Astrocyte of the hippocampus (primary cell): ENCODE measurements around the gene TP63.

Source experiments
- DNase-seq: peaks from one replicate; pipeline ENCODE4 v3.0.0; 2011; ENCODE audit warnings: low read depth, low spot score

TP63 gene

GRCh38 chr3:189776149-189776824 lies 145.1 kb downstream of the TP63 start:
- DNase-seq, result no peak

- DNase-seq, result no peak
Observed at GRCh38 chr3:189778340-189778950, 147.3 kb downstream of the TP63 start.

- DNase-seq, result no peak
Observed at GRCh38 chr3:189779166-189779565, 148.0 kb downstream of the TP63 start.

DNA sequence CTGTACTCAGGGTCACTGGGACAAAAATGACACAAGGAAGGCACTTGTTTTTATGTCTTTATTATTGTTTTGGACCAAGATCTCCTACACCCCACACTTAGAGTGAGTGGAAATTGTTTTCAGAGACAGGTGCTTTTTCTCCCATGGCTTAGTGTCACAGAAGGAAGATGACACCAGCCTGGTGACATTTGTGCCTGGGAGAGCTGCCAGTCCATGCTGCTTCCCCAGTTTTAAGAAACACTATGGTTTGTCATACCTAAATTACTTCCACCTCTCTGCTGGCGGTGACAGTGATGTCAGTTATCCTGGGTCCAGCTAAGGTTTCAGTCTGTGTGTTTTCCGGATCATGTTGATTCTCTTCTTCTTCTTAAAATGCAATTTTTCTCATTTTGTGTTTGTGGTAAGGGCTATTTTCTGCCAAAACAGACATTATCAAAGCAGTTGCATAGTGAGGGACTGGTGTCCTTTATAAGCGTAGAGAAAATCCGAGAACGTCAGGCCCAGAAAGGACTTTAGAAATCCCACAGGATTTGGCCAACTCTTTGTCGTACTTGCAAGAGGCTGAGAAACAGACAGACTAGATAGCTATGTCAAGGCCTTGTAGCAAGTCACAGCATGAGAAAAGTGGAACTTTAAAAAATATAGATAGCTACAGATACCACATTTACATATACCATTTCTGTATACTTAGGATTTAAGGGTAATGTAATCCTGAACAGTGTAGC lies 149.5 kb downstream of the TP63 start:
- DNase-seq, result no peak

DNA sequence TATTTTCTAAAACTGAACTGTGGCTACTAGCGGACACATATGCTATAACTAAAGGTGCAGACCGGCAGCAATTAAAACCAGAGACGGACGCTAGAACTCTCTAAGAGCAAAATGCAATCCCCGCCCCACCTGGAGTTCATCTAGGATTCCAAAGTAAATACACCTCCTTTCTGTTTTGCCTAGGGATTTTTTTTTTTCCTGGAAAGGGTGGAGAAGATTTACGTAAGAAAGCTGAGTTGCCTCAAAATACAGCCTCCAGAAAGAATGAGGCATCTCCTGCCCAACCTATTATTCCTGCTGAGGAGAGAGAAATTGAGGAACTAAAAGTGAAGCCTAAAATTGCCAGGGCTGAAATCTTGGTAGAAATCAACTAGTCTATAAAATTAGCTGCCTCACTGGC lies 150.2 kb downstream of the TP63 start:
- no peak for DNase-seq

GRCh38 chr3:189786479-189787064 lies 155.4 kb downstream of the TP63 start:
- DNase-seq, result no peak

- DNase-seq, result no peak
Observed at GRCh38 chr3:189787191-189787590, 156.0 kb downstream of the TP63 start.

DNA sequence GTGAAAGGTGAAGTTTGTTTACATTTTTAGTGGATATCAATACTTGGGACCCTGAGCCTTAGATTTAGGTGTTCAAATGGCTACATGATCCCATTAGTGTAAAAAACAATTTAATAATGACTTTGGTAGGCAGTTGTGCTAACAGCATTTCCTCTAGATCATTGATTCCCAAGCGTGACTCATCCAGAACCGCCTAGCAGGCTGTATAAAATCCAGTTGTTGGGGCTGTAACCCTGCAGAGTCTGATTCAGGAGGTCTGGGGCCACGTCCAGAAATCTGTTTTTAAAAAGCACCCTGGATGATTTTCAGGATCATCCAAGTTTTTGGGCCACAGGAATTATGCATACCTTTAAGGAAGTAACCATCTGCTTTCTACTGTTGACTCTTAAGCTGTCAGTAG lies 156.4 kb downstream of the TP63 start:
- peak; percentile 18 for DNase-seq

DNA sequence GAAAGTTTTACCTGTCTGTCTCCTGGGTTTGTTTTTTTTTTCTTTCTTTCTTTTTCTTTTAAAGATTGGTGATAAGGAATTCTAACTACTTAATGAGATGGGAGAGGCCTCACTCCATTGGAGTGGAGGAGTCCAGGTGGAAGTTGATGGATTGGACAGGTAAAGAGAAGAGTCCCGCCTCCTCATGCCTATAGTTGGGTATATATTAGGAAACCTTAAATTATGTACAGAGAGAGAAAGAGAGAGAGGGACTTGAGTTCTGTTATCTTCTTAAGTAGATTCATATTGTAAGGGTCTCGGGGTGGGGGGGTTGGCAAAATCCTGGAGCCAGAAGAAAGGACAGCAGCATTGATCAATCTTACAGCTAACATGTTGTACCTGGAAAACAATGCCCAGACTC lies 158.2 kb downstream of the TP63 start:
- no peak for DNase-seq

DNA sequence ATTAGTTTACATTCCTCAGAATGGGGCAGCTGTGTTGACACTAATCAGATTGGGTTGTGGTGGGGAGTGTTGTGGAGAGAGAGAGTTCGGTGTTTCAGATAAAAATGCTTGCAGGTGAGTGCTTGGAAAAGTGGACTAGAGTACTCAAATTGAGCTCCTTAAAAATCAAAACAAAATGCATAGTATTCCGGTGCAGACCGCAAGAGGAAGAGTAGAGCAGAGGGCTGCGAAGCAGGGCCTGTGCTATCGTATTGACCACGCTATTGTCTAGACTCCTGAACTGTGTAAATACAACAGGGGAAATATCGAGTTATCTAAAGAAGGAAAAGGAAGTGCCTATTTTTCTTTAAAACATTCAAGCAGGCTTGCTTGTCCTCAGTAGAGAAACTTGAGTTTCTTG lies 159.5 kb downstream of the TP63 start:
- DNase-seq, result no peak

- no peak for DNase-seq
Observed at GRCh38 chr3:189792046-189792929, 161.1 kb downstream of the TP63 start.

DNA sequence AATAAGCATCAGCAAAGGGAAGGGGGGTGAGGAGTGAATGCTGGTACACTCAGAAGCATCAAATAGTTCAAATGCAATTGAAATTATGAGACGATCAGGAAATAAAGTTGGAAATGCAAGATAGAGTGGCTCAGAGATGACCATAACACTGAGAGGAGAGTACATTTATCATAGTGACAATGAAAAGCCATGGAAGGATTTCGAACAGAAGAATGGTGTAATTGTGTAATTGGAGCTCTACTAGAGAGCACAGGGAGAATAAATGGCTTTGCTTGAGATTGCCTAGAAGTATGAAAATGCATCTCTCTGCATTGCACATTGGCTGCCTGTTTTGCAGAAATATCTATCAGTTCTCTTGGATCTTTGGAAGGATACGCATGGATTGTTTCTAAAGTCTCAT lies 163.3 kb downstream of the TP63 start:
- DNase-seq, result no peak

DNA sequence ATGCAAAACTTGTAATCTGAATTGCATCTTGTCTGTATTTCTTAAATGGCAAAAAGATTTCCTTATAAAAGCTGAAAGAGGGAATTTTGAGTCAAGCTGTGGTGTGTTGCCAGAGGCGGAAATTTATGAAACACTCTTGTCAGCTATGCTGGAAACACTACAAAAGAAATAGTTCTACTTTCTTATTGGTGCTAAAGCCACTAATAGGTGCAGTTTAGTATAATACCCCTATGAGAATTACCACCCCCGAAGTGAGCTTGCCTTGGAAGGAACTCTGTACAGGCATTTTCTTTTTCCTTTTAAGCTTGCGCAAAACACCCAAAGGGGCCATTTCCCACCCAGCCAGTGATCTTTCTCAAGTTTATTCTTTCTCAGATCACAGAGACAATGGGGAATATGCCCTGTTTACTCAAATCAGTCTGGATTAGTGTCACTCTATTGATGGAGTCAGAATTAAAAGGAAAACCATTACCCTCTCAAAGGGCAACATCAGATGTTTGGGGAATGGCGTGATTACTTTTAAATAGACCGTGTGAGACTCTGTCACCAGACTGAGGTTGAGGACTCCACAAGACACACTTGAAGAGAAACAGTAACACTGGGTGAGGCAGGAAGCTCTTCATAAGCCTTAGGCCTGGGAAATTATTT lies 166.0 kb downstream of the TP63 start:
- DNase-seq, result no peak

DNA sequence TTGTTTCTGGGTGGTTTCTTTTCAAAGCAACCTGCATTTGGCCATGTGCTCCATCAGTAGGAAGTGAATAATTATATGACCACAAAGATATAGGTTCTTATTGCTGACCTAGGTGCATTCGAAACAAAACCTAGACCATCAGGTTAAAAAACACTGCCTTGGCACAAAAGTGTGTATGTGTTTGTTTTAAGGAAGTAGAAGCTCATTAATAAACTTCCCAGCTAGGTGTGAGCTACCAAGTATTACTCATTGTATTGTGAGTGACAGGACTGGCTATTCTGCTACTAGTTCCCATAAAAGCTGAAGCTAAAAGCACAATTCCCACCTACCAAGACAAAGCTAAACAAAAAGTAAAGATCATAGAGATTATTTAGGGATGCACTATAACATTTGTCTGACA lies 168.2 kb downstream of the TP63 start:
- no peak for DNase-seq

DNA sequence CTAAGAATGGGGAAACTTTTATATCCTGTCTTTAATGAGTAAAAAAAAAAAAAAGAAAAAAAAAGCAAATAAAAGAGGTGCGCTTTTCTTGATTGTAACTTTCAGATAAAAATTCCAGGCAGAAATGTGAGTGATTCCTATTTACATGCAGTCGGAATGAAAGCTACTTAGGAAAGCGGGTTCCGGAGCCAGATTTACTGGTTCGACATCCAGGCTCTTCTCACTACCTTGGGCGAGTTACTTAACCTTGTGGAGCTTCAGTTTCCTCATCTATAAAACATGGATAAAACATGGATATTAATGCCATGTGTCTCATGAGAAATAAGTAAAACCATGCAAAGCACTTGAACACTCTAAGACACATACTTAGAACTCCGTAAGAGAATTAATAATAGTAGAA lies 169.2 kb downstream of the TP63 start:
- no peak for DNase-seq

- no peak for DNase-seq
Observed at GRCh38 chr3:189803254-189803653, 172.1 kb downstream of the TP63 start.

DNA sequence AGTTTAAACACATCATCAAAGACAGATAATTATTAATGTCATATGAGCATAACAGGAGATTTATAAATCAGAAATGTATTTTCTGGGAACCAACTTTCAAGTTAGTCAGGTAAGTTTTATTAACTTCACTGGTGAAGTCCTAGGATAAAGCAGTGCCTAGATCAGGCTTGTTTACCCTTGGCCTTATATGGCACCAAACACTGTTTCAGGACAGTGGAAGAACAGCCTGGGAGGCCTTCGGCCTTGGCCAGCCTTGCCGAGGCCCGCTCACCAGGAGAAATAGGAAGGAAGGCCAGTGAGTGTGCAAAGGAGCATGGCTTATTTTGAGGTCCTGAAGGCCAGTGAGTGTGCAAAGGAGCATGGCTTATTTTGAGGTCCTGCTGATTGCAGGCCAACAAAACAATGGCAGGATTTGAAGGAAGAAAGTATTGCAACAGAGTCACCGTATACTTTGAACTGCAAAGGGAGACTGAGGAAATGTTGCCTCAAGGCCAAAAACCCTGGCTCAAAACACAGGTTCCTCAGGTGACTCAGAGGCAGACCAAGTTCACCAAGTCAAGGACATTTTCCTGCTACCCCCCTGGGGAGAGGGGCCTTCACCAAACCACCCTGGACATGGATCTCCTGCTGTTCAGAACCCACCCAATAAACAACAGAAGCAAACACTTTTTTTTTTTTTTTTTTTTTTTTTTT lies 174.3 kb downstream of the TP63 start:
- DNase-seq, result no peak

DNA sequence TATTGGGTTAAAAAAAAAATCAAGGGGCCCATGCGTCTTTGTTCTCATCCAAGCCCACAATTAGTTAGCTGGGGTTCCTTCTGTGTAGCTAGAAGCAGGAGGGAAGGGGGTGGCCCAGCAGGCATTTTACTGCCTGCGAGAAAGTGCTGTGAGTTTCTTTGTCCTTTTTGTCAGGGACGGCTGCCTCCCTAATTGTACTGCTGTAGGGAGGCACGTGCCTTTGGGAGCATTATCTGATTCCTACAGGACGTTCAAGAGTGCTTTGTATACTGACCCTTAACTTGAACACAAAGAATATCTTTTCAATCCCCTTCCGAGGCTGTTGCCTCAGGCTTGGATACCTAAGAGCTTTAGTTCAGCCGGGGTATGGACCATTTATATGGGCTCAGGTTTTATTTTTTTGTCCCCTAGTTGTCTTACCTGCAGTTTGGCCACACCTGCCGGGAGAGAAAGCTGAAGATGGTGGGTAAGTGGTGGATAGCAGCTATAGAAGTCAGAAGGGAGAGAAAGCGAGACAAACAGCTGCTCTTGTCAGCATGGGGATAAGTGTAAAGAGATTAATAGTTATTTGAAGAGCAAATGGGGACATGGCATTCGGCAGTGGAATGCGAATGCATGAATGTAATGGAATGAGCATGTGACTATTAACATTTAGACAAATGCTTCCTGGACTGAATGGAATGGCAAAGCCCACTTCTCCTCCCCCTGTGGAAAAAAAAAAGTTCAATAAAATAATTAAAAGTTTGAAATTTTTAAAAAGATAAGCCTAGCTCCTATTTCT lies 175.2 kb downstream of the TP63 start:
- peak; percentile 46 for DNase-seq

- no peak for DNase-seq
Observed at GRCh38 chr3:189808246-189809007, 177.2 kb downstream of the TP63 start.
